HCT116 (cell line): Measurements from ENCODE around the gene UBTD1. TPM values are rescaled to one million over a fixed set of nuclear protein-coding genes. Genes with fewer than 3 reads are reported as not detected.
A peak's percentile ranks its signal among the peaks of the same experiment; 100 is the strongest.

Source experiments
- ATAC-seq: fragments of 200-7000 bp; cut with Tn5 transposase; 2 replicates; pipeline ENCODE4 v1.9.1; 2020; ENCODE audit warnings: mild to moderate bottlenecking, moderate library complexity
- BruUV-seq: library from RNA; stranded (reverse); fragments of 400-500 nt; replicated peaks from 2 replicates; lab custom pipeline; 2021; lab: Mats Ljungman, UMichigan
- CTCF ChIA-PET: fragments of 300-600 bp; sonication (Branson Sonifier 250); formaldehyde crosslinking; loops from one replicate; lab custom pipeline; 2021; ENCODE audit warnings: antibody characterized with exemption; lab: Charles Lee
- POLR2A ChIA-PET: fragments of 300-600, 350-600 bp; sonication (Branson Sonifier 250); formaldehyde crosslinking; loops from one replicate; lab custom pipeline; 2021; ENCODE audit warnings: antibody characterized with exemption; lab: Charles Lee
- RAD21 ChIA-PET, 2 experiments: fragments of 300-600 bp; sonication (Branson Sonifier 250); formaldehyde crosslinking; loops; one replicate each; lab custom pipeline; 2023; ENCODE audit warnings: low total read pairs in 2 of 2; ENCODE audit not compliant: uncharacterized antibody in 2 of 2, unreplicated experiment in 2 of 2, low non-redundant PET in 1 of 2; lab: Charles Lee
- DNase-seq: peaks from one replicate; pipeline ENCODE4 v3.0.0-alpha.2; 2010; ENCODE audit warnings: low read depth, low spot score
- H2AFZ ChIP-seq: fragments of 200-600 bp; shearing (Covaris generic), sonication (generic); 2 replicates; pipeline ENCODE4 v1.6.1; 2017; ENCODE audit warnings: low read depth, mixed run types, mixed read lengths, antibody characterized with exemption, low read length; ENCODE audit not compliant: poor library complexity, severe bottlenecking
- H3K27ac ChIP-seq: 2 replicates; pipeline ENCODE4 v1.5.1; 2012; ENCODE audit warnings: low read depth, low read length
- H3K27me3 ChIP-seq: fragments of 200-600 bp; sonication (generic); 2 replicates; pipeline ENCODE4 v1.6.1; 2016; ENCODE audit warnings: mixed run types, low read length, mixed read lengths; ENCODE audit not compliant: insufficient read depth
- H3K36me3 ChIP-seq, 2 experiments: fragments of 200-500 bp in 1 of 2; fragments of 200-600 bp in 1 of 2; sonication (Bioruptor generic) in 1 of 2; sonication (generic) in 1 of 2; 2 replicates each; pipeline versions ENCODE4 v1.5.1 to v1.6.1; 2014 to 2016; ENCODE audit warnings: low read length in 2 of 2, inconsistent platforms in 1 of 2, mixed read lengths in 1 of 2, mixed run types in 1 of 2; ENCODE audit not compliant: insufficient read depth in 2 of 2, control insufficient read depth in 1 of 2
- H3K4me1 ChIP-seq, 2 experiments: fragments of 200-600 bp in 1 of 2; sonication (generic) in 1 of 2; 2 replicates each; pipeline versions ENCODE4 v1.5.1 to v1.6.1; 2012 to 2017; ENCODE audit warnings: low read length in 2 of 2, inconsistent platforms in 1 of 2, mild to moderate bottlenecking in 1 of 2, mixed read lengths in 1 of 2, mixed run types in 1 of 2, moderate library complexity in 1 of 2; ENCODE audit not compliant: insufficient read depth in 2 of 2, control insufficient read depth in 1 of 2
- H3K4me2 ChIP-seq: fragments of 200-600 bp; sonication (generic); 2 replicates; pipeline ENCODE4 v1.6.1; 2017; ENCODE audit warnings: mixed run types, low read length, mixed read lengths
- H3K4me3 ChIP-seq, 2 experiments: fragments of 200-600 bp in 1 of 2; sonication (generic) in 1 of 2; replicated peaks in 1 of 2; 2 replicates each; pipeline ENCODE4 v1.5.1; 2011 to 2016; ENCODE audit warnings: low read length in 2 of 2, control low read depth in 1 of 2, low read depth in 1 of 2, mild to moderate bottlenecking in 1 of 2, mixed read lengths in 1 of 2, mixed run types in 1 of 2
- H3K79me2 ChIP-seq: fragments of 200-600 bp; sonication (generic); 2 replicates; pipeline ENCODE4 v1.6.1; 2017; ENCODE audit warnings: mild to moderate bottlenecking, mixed run types, low read length, moderate library complexity, mixed read lengths; ENCODE audit not compliant: insufficient read depth
- H3K9ac ChIP-seq: fragments of 200-600 bp; sonication (generic); 2 replicates; pipeline ENCODE4 v1.6.1; 2016; ENCODE audit warnings: low read length, mixed read lengths
- H3K9me2 ChIP-seq: fragments of 200-600 bp; sonication (generic), shearing (Covaris generic); 2 replicates; pipeline ENCODE4 v1.6.1; 2017; ENCODE audit warnings: mixed run types, mild to moderate bottlenecking, moderate library complexity; ENCODE audit not compliant: insufficient read depth
- H3K9me3 ChIP-seq, 2 experiments: fragments of 200-500 bp in 1 of 2; fragments of 200-600 bp in 1 of 2; sonication (Bioruptor generic) in 1 of 2; sonication (generic) in 1 of 2; 2 replicates each; pipeline ENCODE4 v1.6.1; 2014 to 2017; ENCODE audit warnings: low read length in 2 of 2, mixed read lengths in 2 of 2, inconsistent platforms in 1 of 2, low read depth in 1 of 2, mild to moderate bottlenecking in 1 of 2, mixed run types in 1 of 2, moderate library complexity in 1 of 2; ENCODE audit not compliant: control insufficient read depth in 1 of 2, insufficient read depth in 1 of 2
- H4K20me1 ChIP-seq: fragments of 200-600 bp; sonication (generic), shearing (Covaris generic); 2 replicates; pipeline ENCODE4 v1.6.1; 2017; ENCODE audit warnings: mixed run types, mild to moderate bottlenecking, moderate library complexity; ENCODE audit not compliant: insufficient read depth
- ATF3 ChIP-seq: IDR thresholded peaks from 2 replicates; pipeline ENCODE4 v1.6.1; 2012
- EGR1 ChIP-seq: IDR thresholded peaks from 2 replicates; pipeline ENCODE4 v1.6.1; 2012; ENCODE audit warnings: low read depth
- ELF1 ChIP-seq: IDR thresholded peaks from 2 replicates; pipeline ENCODE4 v1.6.1; 2012; ENCODE audit warnings: low read depth, borderline replicate concordance
- EZH2 ChIP-seq: fragments of 200-600 bp; sonication (generic); IDR thresholded peaks from 2 replicates; pipeline ENCODE4 v1.6.1; 2017; ENCODE audit warnings: antibody characterized with exemption, mixed run types
- EZH2phosphoT487 ChIP-seq: fragments of 200-600 bp; IDR thresholded peaks from 2 replicates; pipeline ENCODE4 v1.6.1; 2018; ENCODE audit warnings: antibody characterized with exemption, borderline replicate concordance
- FOSL1 ChIP-seq: IDR thresholded peaks from 2 replicates; pipeline ENCODE4 v1.6.1; 2012; ENCODE audit warnings: low read depth
- JUND ChIP-seq: IDR thresholded peaks from 2 replicates; pipeline ENCODE4 v1.6.1; 2012
- MAX ChIP-seq: IDR thresholded peaks from 2 replicates; pipeline ENCODE4 v1.6.1; 2012
- POLR2AphosphoS5 ChIP-seq: IDR thresholded peaks from 2 replicates; pipeline ENCODE4 v1.6.1; 2011; ENCODE audit warnings: mild to moderate bottlenecking, low read depth, low read length, moderate library complexity
- RAD21 ChIP-seq: IDR thresholded peaks from 2 replicates; pipeline ENCODE4 v1.6.1; 2012; ENCODE audit warnings: low read depth, mild to moderate bottlenecking
- REST ChIP-seq: IDR thresholded peaks from 2 replicates; pipeline ENCODE4 v1.6.1; 2012; ENCODE audit warnings: low read depth
- SP1 ChIP-seq: IDR thresholded peaks from 2 replicates; pipeline ENCODE4 v1.6.1; 2012; ENCODE audit warnings: low read depth
- SRF ChIP-seq: IDR thresholded peaks from 2 replicates; pipeline ENCODE4 v1.6.1; 2012; ENCODE audit warnings: low read depth
- YY1 ChIP-seq: IDR thresholded peaks from 2 replicates; pipeline ENCODE4 v1.6.1; 2011; ENCODE audit warnings: low read length, low read depth, moderate library complexity, mild to moderate bottlenecking; ENCODE audit not compliant: insufficient replicate concordance; ENCODE audit errors: extremely low read depth
- ZBTB33 ChIP-seq: IDR thresholded peaks from 2 replicates; pipeline ENCODE4 v1.6.1; 2011; ENCODE audit warnings: mild to moderate bottlenecking, low read length, moderate library complexity; ENCODE audit not compliant: insufficient replicate concordance; ENCODE audit errors: extremely low read depth
- ZFX ChIP-seq: fragments of 450-650 bp; IDR thresholded peaks from 2 replicates; pipeline ENCODE4 v1.6.1; 2017
- ZNF274 ChIP-seq: fragments of 200-500 bp; sonication (Bioruptor generic); IDR thresholded peaks from 2 replicates; pipeline ENCODE4 v1.6.1; 2014; ENCODE audit warnings: mild to moderate bottlenecking, low read depth, low read length, inconsistent platforms
- intact Hi-C: fragments of 100-400 bp; cut with micrococcal nuclease; formaldehyde crosslinking; loops from 2 replicates; pipeline ENCODE4 v1.10.0; 2022
- total RNA-seq: library from RNA; stranded (reverse); gene quantifications from one replicate; pipeline ENCODE4 v1.2.1, GENCODE V29; 2021; ENCODE audit not compliant: unreplicated experiment

UBTD1 gene
- total RNA-seq, 1 experiment from 2014 or later: 12.8 TPM

GRCh38 chr10:97582169-97582568, 83.4 kb downstream of the UBTD1 start (continued):
- TF ChIP-seq FOSL1 (no peak), EGR1 (no peak), POLR2AphosphoS5 (no peak), ELF1 (no peak), ZNF274 (no peak), YY1 (no peak), ATF3 (no peak)

GRCh38 chr10:97583476-97583875, 84.8 kb downstream of the UBTD1 start:
- CTCF ChIA-PET: interaction anchor here (1.0 to 2.5 kb wide), 4 partner anchors 11 to 30 kb away, joined by 5 to 13 read pairs (median 6); partner anchors contain the start of gene ANKRD2
- DNase-seq (no peak), ATAC-seq (no peak)
- TF ChIP-seq SP1: no peak
- TF ChIP-seq FOSL1: no peak
- TF ChIP-seq ZBTB33: no peak
- no peak for TF ChIP-seq YY1
- TF ChIP-seq SRF: no peak
- no peak for TF ChIP-seq ZFX
- no peak for TF ChIP-seq ZNF274
- TF ChIP-seq EGR1: no peak
- no peak for TF ChIP-seq JUND
- TF ChIP-seq EZH2: no peak
- no peak for TF ChIP-seq MAX
- TF ChIP-seq EZH2phosphoT487: no peak
- TF ChIP-seq REST: no peak
- TF ChIP-seq RAD21: no peak
- Histone ChIP-seq H4K20me1 (no peaks in the 10 kb centered on the region), H2AFZ (no peak overlapping the region), H3K27me3 (no peaks in the 10 kb centered on the region), H3K79me2 (no peaks in the 10 kb centered on the region), H3K9me3 (no peaks in the 10 kb centered on the region), H3K4me3 (no peak overlapping the region), H3K4me2 (peak overlapping the region; percentile 54), H3K36me3 (no peaks in the 10 kb centered on the region), H3K27ac (peak overlapping the region; percentile 27), H3K9me2 (no peaks in the 10 kb centered on the region), H3K9ac (no peak overlapping the region; the same call in 1 of the 2 replicates), H3K4me1 (peaks cover 13 to 21% of the 10 kb centered on the region in 2 experiments)
- POLR2A ChIA-PET: interaction anchor here (0.9 to 1.7 kb wide), 4 partner anchors 8 to 22 kb away, joined by 4 to 11 read pairs (median 5); no protein-coding TSS in a partner anchor
- BruUV-seq: no TSS peak
- RAD21 ChIA-PET: no interaction called here
- intact Hi-C loops: no loop called here
